Neural crest cell (in vitro differentiated cells): ENCODE data around the gene SAMD13. TPM values are rescaled to one million over a fixed set of nuclear protein-coding genes. Genes with fewer than 3 reads are reported as not detected.

Source experiments
- DNase-seq: peaks from one replicate; pipeline ENCODE4 v3.0.0; 2021; ENCODE audit warnings: low read depth, mixed read lengths, low spot score
- H3K27ac Mint-ChIP-seq: one replicate; pipeline ENCODE4 v1.8.0; 2021; ENCODE audit warnings: mild to moderate bottlenecking, mixed read lengths; ENCODE audit not compliant: unreplicated experiment
- H3K27me3 Mint-ChIP-seq: 2 replicates; pipeline ENCODE4 v1.8.0; 2021; ENCODE audit warnings: low read depth, mild to moderate bottlenecking, mixed read lengths
- H3K36me3 Mint-ChIP-seq: 2 replicates; pipeline ENCODE4 v1.8.0; 2021; ENCODE audit warnings: low read depth, mild to moderate bottlenecking, mixed read lengths
- H3K4me1 Mint-ChIP-seq: 2 replicates; pipeline ENCODE4 v1.8.0; 2021; ENCODE audit warnings: mixed read lengths
- H3K4me3 Mint-ChIP-seq: one replicate; pipeline ENCODE4 v1.8.0; 2021; ENCODE audit warnings: mild to moderate bottlenecking, mixed read lengths
- H3K9me3 Mint-ChIP-seq: 2 replicates; pipeline ENCODE4 v1.8.0; 2021; ENCODE audit warnings: mixed read lengths
- total RNA-seq: library from RNA; stranded (reverse); gene quantifications from 2 replicates; pipeline ENCODE4 v1.2.1, GENCODE V29; 2021
- TF ChIP-seq, protein P1 (sequence below): fragments of 200-600 bp; sonication (generic); conservative IDR thresholded peaks from 2 replicates; pipeline ENCODE4 v1.5.0; 2021; ENCODE audit warnings: antibody characterized with exemption, mild to moderate bottlenecking

SAMD13 gene
- total RNA-seq, 1 donor from 2014 or later, result 2.3 TPM

DNA sequence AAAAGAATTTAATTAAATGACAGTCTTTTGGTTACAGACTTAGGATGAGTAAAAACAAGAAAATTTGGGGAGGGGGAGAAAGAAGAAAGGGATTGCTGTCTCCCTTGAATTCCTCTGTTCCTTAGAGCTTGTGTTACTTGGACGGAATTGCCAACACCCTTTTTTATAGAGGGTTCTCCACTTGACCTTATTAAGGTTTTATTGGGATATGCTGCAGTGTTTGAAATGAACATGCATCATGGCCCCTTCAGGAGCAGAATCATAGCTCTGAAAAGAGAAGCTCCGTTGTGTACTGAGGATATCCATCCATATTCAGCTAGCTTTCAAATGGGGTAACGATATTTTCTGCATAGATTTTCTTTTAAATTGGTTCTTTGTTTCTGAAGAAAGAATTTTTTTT is 48.6 kb downstream of the SAMD13 start:
- Mint-ChIP-seq H3K4me1 (peaks cover 40% of the 10 kb centered on the region), H3K27me3 (no peaks in the 10 kb centered on the region), H3K36me3 (no peaks in the 10 kb centered on the region), H3K4me3 (no peak overlapping the region), H3K9me3 (no peaks in the 10 kb centered on the region), H3K27ac (no peak overlapping the region)
- TF ChIP-seq, protein P1, sequence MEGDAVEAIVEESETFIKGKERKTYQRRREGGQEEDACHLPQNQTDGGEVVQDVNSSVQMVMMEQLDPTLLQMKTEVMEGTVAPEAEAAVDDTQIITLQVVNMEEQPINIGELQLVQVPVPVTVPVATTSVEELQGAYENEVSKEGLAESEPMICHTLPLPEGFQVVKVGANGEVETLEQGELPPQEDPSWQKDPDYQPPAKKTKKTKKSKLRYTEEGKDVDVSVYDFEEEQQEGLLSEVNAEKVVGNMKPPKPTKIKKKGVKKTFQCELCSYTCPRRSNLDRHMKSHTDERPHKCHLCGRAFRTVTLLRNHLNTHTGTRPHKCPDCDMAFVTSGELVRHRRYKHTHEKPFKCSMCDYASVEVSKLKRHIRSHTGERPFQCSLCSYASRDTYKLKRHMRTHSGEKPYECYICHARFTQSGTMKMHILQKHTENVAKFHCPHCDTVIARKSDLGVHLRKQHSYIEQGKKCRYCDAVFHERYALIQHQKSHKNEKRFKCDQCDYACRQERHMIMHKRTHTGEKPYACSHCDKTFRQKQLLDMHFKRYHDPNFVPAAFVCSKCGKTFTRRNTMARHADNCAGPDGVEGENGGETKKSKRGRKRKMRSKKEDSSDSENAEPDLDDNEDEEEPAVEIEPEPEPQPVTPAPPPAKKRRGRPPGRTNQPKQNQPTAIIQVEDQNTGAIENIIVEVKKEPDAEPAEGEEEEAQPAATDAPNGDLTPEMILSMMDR, result no peak
- DNase-seq, result no peak

DNA sequence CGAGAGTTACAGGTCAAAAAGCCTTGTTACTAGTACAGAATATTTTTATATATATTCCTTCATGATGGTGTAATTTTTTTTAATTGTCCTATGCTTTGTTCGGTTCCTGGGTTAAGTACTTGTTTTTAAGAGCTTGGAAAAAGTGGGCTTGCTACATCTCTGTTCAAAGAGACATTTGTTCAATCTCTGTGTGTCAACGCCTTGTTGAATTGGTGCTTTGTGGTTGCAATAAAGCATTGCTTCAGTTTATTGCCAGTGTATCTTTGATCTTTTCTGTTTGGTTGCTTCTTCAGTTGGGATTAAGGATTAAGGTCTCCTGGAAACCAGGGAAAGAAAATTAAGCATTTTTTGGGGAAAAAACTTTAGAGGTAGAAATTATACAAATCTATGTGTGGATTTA is 49.0 kb downstream of the SAMD13 start:
- Mint-ChIP-seq H3K36me3 (no peaks in the 10 kb centered on the region), H3K27me3 (no peaks in the 10 kb centered on the region), H3K4me1 (peaks cover 36% of the 10 kb centered on the region), H3K27ac (no peak overlapping the region), H3K4me3 (no peak overlapping the region), H3K9me3 (peaks cover 1% of the 10 kb centered on the region)
- no peak for DNase-seq
- TF ChIP-seq, protein P1, result no peak

DNA sequence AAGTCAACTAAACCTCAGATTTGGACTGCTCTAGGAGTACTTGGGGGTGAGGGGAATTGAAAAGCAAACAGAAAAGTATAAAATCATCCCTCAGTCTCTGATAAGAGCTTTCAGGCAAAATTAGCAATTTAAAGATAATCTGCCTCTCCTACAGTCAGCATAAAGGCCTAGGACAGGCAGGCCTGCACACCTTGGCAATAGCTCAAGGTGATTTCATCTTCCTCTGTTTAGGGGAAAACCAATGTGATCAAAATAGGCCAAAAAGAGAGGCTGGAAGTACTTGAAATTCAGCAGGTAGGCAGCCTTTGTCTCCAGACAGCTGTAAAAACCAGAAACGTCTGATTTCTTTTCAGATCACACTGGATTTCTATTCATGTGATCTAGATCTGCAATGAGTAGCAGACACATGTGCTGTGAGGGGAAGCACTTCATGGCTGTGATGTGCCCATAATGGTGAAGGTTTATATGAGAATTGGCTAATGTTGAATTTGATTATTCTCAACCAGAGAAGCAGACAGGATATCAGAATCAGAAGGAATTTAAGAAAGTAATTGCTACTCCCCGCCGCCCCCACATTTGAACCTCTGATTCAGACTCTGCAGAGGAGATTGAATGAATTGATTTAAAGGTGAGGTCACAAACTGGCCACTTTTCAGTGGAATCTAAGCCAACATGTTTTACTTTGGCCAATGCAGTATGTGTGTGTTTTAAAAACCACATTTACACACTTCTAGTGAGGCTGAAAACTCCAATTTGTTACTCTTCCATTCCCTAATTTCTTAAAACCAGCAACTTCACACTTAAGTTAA is 51.0 kb downstream of the SAMD13 start:
- H3K9me3 Mint-ChIP-seq, result peaks cover 3% of the 10 kb centered on the region
- peak overlapping the region; percentile 50 for H3K27ac Mint-ChIP-seq
- H3K4me3 Mint-ChIP-seq, result no peak overlapping the region
- TF ChIP-seq, protein P1, result no peak
- no peaks in the 10 kb centered on the region for H3K27me3 Mint-ChIP-seq
- no peak for DNase-seq
- H3K4me1 Mint-ChIP-seq, result peaks cover 32% of the 10 kb centered on the region
- H3K36me3 Mint-ChIP-seq, result no peaks in the 10 kb centered on the region

DNA sequence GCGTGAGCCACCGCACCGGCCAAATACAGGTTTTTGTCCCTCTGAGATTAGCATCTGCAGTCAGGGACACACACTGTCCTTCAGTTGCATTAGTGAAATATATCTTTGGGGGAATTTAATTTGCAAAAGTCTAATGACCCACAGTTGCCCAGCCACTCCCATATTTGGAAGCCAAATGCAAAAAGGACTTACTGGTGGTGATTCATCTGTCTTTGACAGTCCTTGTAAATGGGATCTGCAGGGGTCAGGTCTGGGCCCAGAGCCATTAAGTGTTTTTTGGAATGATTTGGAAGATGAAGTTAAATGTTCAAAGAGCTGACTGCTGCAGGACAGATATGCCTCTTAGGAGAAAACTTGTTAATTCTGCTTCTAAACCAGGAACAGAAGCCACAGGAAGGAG is 52.2 kb downstream of the SAMD13 start:
- Mint-ChIP-seq H3K4me1 (peaks cover 26% of the 10 kb centered on the region), H3K9me3 (peaks cover 6% of the 10 kb centered on the region), H3K36me3 (no peaks in the 10 kb centered on the region), H3K27me3 (no peaks in the 10 kb centered on the region), H3K4me3 (no peak overlapping the region), H3K27ac (no peak overlapping the region)
- DNase-seq, result no peak
- TF ChIP-seq, protein P1, result no peak

DNA sequence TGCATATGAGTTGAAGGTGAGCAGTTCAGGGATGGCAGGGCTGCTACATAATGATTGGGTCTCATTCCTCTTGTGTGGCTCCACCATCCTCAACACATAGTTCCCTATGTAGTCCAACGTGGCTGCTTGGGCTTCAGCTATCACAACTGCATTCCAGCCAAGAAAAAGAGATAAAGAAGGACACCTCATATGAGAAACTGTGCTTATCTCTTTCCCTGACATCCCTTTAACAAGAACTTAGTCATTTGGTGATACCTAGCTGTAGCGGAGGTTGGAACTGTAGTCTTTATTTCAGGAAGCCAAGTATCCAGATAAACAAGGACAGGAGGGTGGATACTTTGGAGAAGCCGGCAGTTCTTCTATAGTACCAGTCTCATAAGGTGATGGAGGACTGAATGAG is 54.0 kb downstream of the SAMD13 start:
- DNase-seq, result no peak
- H3K4me1 Mint-ChIP-seq, result peaks cover 23% of the 10 kb centered on the region
- H3K27me3 Mint-ChIP-seq, result no peaks in the 10 kb centered on the region
- H3K36me3 Mint-ChIP-seq, result no peaks in the 10 kb centered on the region
- H3K4me3 Mint-ChIP-seq, result no peak overlapping the region
- H3K27ac Mint-ChIP-seq, result no peak overlapping the region
- TF ChIP-seq, protein P1, result no peak
- peaks cover 6% of the 10 kb centered on the region for H3K9me3 Mint-ChIP-seq
